WTC11 (cell line): ENCODE measurements around the gene ZC3H14. TPM values are rescaled to one million over a fixed set of nuclear protein-coding genes. Genes with fewer than 3 reads are reported as not detected.
A peak's percentile ranks its signal among the peaks of the same experiment; 100 is the strongest.

ENCODE experiments used
- ATAC-seq: fragments of 200-7000 bp; cut with Tn5 transposase; 2 replicates; pipeline ENCODE4 v1.10.0; 2021; ENCODE audit warnings: mild to moderate bottlenecking, moderate library complexity
- CTCF ChIA-PET: fragments of 300-600 bp; sonication (Branson Sonifier 250); formaldehyde crosslinking; loops from one replicate; lab custom pipeline; 2021; ENCODE audit warnings: antibody characterized with exemption; lab: Charles Lee
- POLR2A ChIA-PET: fragments of 350-600 bp; sonication (Branson Sonifier 250); formaldehyde crosslinking; loops from one replicate; lab custom pipeline; 2021; ENCODE audit warnings: antibody characterized with exemption; lab: Charles Lee
- DNase-seq: peaks from one replicate; pipeline ENCODE4 v3.0.0; 2021; ENCODE audit warnings: low spot score
- H3K27ac Mint-ChIP-seq: 2 replicates; pipeline ENCODE4 v1.8.0; 2021; ENCODE audit warnings: mixed read lengths
- H3K27me3 Mint-ChIP-seq: 2 replicates; pipeline ENCODE4 v1.8.0; 2021; ENCODE audit warnings: low read depth, mild to moderate bottlenecking, moderate library complexity, mixed read lengths
- H3K36me3 Mint-ChIP-seq: 2 replicates; pipeline ENCODE4 v1.8.0; 2021; ENCODE audit warnings: mixed read lengths
- H3K4me1 Mint-ChIP-seq: 2 replicates; pipeline ENCODE4 v1.8.0; 2022; ENCODE audit warnings: mixed read lengths
- H3K4me3 Mint-ChIP-seq: 2 replicates; pipeline ENCODE4 v1.8.0; 2021; ENCODE audit warnings: mild to moderate bottlenecking, moderate library complexity, mixed read lengths
- H3K9me3 Mint-ChIP-seq: 2 replicates; pipeline ENCODE4 v1.8.0; 2021; ENCODE audit warnings: mixed read lengths
- CREB1 ChIP-seq: sonication (generic); formaldehyde crosslinking; IDR thresholded peaks from 2 replicates; pipeline ENCODE4 v1.8.0; 2023; ENCODE audit warnings: mild to moderate bottlenecking, missing genetic modification reagents
- CREM ChIP-seq: sonication (generic); formaldehyde crosslinking; IDR thresholded peaks from 2 replicates; pipeline ENCODE4 v1.8.1; 2022; ENCODE audit warnings: mild to moderate bottlenecking, missing genetic modification reagents, moderate library complexity
- ESRRA ChIP-seq: sonication (generic); formaldehyde crosslinking; IDR thresholded peaks from 2 replicates; pipeline ENCODE4 v1.8.1; 2022; ENCODE audit warnings: mild to moderate bottlenecking, missing genetic modification reagents, borderline replicate concordance
- FOXJ3 ChIP-seq: sonication (generic); formaldehyde crosslinking; IDR thresholded peaks from 2 replicates; pipeline ENCODE4 v1.9.0; 2021; ENCODE audit warnings: missing genetic modification reagents, mild to moderate bottlenecking, borderline replicate concordance
- FOXK1 ChIP-seq: sonication (generic); formaldehyde crosslinking; IDR thresholded peaks from 2 replicates; pipeline ENCODE4 v1.8.0; 2022; ENCODE audit warnings: mild to moderate bottlenecking, moderate library complexity, missing genetic modification reagents
- GRHL2 ChIP-seq: fragments of 250-450 bp; sonication (Bioruptor Pico); IDR thresholded peaks from 2 replicates; pipeline ENCODE4 v1.8.0; 2022; ENCODE audit warnings: mild to moderate bottlenecking, moderate library complexity; ENCODE audit not compliant: insufficient replicate concordance, severe bottlenecking
- GTF2I ChIP-seq: fragments of 250-450 bp; sonication (Bioruptor Pico); conservative IDR thresholded peaks from 2 replicates; pipeline ENCODE4 v1.4.0; 2021; ENCODE audit warnings: mild to moderate bottlenecking
- HMGA2 ChIP-seq: fragments of 250-450 bp; sonication (Bioruptor Pico); IDR thresholded peaks from 2 replicates; pipeline ENCODE4 v1.4.0; 2021; ENCODE audit warnings: mild to moderate bottlenecking, moderate library complexity
- MYBL2 ChIP-seq: sonication (generic); formaldehyde crosslinking; IDR thresholded peaks from 2 replicates; pipeline ENCODE4 v1.8.1; 2023; ENCODE audit warnings: mild to moderate bottlenecking, moderate library complexity, missing genetic modification reagents
- OVOL2 ChIP-seq: fragments of 250-450 bp; sonication (Bioruptor Pico); IDR thresholded peaks from 2 replicates; pipeline ENCODE4 v1.9.0; 2021; ENCODE audit warnings: mild to moderate bottlenecking, borderline replicate concordance
- SMAD3 ChIP-seq: sonication (generic); formaldehyde crosslinking; IDR thresholded peaks from 2 replicates; pipeline ENCODE4 v1.8.0; 2022; ENCODE audit warnings: missing genetic modification reagents, mild to moderate bottlenecking, borderline replicate concordance
- TEAD1 ChIP-seq: sonication (generic); formaldehyde crosslinking; IDR thresholded peaks from 2 replicates; pipeline ENCODE4 v1.8.0; 2022; ENCODE audit warnings: mild to moderate bottlenecking, missing genetic modification reagents
- TEAD4 ChIP-seq: sonication (generic); formaldehyde crosslinking; IDR thresholded peaks from 2 replicates; pipeline ENCODE4 v1.8.0; 2022; ENCODE audit warnings: mild to moderate bottlenecking, missing genetic modification reagents
- TP53 ChIP-seq: sonication (generic); formaldehyde crosslinking; IDR thresholded peaks from 2 replicates; pipeline ENCODE4 v1.8.1; 2023; ENCODE audit warnings: mild to moderate bottlenecking, missing genetic modification reagents
- ZBTB21 ChIP-seq: sonication (generic); formaldehyde crosslinking; IDR thresholded peaks from 2 replicates; pipeline ENCODE4 v1.8.1; 2023; ENCODE audit warnings: mild to moderate bottlenecking, missing genetic modification reagents, borderline replicate concordance
- ZNF121 ChIP-seq: sonication (generic); formaldehyde crosslinking; IDR thresholded peaks from 2 replicates; pipeline ENCODE4 v1.8.0; 2023; ENCODE audit warnings: missing genetic modification reagents
- ZNF138 ChIP-seq: sonication (generic); formaldehyde crosslinking; conservative IDR thresholded peaks from 2 replicates; pipeline ENCODE4 v1.8.1; 2022; ENCODE audit warnings: mild to moderate bottlenecking, moderate library complexity, missing genetic modification reagents
- total RNA-seq: library from RNA; stranded (reverse); gene quantifications from 3 replicates; pipeline ENCODE4 v1.2.3, GENCODE V29; 2021
- TF ChIP-seq, protein P1 (sequence below): fragments of 200-600 bp; IDR thresholded peaks from 2 replicates; pipeline ENCODE4 v1.8.0; 2022; ENCODE audit warnings: antibody characterized with exemption
- TF ChIP-seq, protein P2 (sequence below): sonication (generic); formaldehyde crosslinking; IDR thresholded peaks from 2 replicates; pipeline ENCODE4 v1.8.1; 2023; ENCODE audit warnings: mild to moderate bottlenecking, missing genetic modification reagents, moderate library complexity
- TF ChIP-seq, protein P3 (sequence below): sonication (generic); formaldehyde crosslinking; IDR thresholded peaks from 2 replicates; pipeline ENCODE4 v1.8.0; 2023; ENCODE audit warnings: mild to moderate bottlenecking, missing genetic modification reagents
- TF ChIP-seq, protein P4 (sequence below): sonication (generic); formaldehyde crosslinking; IDR thresholded peaks from 2 replicates; pipeline ENCODE4 v1.8.1; 2022; ENCODE audit warnings: low read depth, mild to moderate bottlenecking, moderate library complexity, missing genetic modification reagents, borderline replicate concordance
- TF ChIP-seq, protein P5 (sequence below): sonication (generic); formaldehyde crosslinking; IDR thresholded peaks from 2 replicates; pipeline ENCODE4 v1.8.1; 2023; ENCODE audit warnings: mild to moderate bottlenecking, missing genetic modification reagents
- TF ChIP-seq, protein P6 (sequence below): fragments of 250-450 bp; sonication (Bioruptor Pico); IDR thresholded peaks from 2 replicates; pipeline ENCODE4 v2.1.2; 2022; ENCODE audit warnings: mild to moderate bottlenecking, moderate library complexity

Gene ZC3H14
- total RNA-seq, 1 experiment from 2014 or later, result 64.9 TPM

DNA sequence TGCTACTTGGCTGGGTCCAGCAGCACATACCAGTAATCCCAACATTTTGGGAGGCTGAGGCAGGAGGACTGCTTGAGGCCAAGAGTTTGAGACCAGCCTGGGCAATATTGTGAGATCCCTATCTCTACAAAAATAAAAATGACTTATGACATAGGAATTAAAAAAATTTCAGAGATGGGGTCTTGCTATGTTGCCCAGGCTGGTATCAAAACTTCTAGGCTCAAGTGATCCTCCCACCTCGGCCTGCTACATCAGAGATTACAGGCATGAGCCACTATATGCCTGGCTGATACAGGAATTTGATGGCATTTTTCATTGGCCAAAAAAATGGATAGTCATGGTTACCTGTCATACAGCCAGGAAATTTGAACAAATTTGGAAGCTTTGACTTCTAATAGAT lies 54.6 kb downstream of the ZC3H14 start:
- Mint-ChIP-seq H3K27me3 (no peaks in the 10 kb centered on the region), H3K27ac (no peak overlapping the region), H3K36me3 (peaks cover 6% of the 10 kb centered on the region; the same call in 1 of the 2 replicates), H3K9me3 (no peaks in the 10 kb centered on the region), H3K4me3 (no peak overlapping the region), H3K4me1 (peaks cover 23% of the 10 kb centered on the region)
- no peak for TF ChIP-seq ZNF138 (CRISPR knock-in tag)
- peak; percentile 92 for TF ChIP-seq ZNF121 (CRISPR knock-in tag)
- TF ChIP-seq GTF2I (CRISPR knock-in tag), result peak; percentile 63; the same call in 1 of the 2 replicates
- no peak for ATAC-seq
- no peak for DNase-seq
- ChIA-PET POLR2A (no interaction called here), CTCF (no interaction called here)

DNA sequence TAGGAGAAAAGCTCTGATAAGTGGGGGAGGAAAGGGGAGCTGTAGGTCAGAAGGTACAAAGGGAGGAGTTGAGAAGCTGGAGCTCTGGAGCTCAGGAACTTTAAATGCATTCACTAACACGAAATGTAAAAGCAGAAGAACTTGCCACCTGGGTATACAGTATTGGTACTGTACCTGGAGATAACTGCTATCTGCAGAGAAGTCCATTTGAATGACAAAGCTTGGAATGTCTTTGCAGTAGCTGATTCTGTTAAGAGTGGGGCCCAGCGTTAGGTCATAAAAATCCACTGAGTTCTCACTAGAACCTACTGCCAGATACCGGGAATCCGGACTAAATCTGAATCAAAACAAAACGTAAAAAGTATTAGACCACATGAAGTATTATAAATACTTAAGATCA lies 55.6 kb downstream of the ZC3H14 start:
- H3K27ac Mint-ChIP-seq, result peak overlapping the region; percentile 58; the same call in 1 of the 2 replicates
- TF ChIP-seq, protein P1, sequence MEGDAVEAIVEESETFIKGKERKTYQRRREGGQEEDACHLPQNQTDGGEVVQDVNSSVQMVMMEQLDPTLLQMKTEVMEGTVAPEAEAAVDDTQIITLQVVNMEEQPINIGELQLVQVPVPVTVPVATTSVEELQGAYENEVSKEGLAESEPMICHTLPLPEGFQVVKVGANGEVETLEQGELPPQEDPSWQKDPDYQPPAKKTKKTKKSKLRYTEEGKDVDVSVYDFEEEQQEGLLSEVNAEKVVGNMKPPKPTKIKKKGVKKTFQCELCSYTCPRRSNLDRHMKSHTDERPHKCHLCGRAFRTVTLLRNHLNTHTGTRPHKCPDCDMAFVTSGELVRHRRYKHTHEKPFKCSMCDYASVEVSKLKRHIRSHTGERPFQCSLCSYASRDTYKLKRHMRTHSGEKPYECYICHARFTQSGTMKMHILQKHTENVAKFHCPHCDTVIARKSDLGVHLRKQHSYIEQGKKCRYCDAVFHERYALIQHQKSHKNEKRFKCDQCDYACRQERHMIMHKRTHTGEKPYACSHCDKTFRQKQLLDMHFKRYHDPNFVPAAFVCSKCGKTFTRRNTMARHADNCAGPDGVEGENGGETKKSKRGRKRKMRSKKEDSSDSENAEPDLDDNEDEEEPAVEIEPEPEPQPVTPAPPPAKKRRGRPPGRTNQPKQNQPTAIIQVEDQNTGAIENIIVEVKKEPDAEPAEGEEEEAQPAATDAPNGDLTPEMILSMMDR, result no peak
- TF ChIP-seq, protein P2, sequence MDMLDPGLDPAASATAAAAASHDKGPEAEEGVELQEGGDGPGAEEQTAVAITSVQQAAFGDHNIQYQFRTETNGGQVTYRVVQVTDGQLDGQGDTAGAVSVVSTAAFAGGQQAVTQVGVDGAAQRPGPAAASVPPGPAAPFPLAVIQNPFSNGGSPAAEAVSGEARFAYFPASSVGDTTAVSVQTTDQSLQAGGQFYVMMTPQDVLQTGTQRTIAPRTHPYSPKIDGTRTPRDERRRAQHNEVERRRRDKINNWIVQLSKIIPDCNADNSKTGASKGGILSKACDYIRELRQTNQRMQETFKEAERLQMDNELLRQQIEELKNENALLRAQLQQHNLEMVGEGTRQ (CRISPR knock-in tag), result no peak
- TF ChIP-seq, protein P3, sequence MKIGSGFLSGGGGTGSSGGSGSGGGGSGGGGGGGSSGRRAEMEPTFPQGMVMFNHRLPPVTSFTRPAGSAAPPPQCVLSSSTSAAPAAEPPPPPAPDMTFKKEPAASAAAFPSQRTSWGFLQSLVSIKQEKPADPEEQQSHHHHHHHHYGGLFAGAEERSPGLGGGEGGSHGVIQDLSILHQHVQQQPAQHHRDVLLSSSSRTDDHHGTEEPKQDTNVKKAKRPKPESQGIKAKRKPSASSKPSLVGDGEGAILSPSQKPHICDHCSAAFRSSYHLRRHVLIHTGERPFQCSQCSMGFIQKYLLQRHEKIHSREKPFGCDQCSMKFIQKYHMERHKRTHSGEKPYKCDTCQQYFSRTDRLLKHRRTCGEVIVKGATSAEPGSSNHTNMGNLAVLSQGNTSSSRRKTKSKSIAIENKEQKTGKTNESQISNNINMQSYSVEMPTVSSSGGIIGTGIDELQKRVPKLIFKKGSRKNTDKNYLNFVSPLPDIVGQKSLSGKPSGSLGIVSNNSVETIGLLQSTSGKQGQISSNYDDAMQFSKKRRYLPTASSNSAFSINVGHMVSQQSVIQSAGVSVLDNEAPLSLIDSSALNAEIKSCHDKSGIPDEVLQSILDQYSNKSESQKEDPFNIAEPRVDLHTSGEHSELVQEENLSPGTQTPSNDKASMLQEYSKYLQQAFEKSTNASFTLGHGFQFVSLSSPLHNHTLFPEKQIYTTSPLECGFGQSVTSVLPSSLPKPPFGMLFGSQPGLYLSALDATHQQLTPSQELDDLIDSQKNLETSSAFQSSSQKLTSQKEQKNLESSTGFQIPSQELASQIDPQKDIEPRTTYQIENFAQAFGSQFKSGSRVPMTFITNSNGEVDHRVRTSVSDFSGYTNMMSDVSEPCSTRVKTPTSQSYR, result no peak
- TF ChIP-seq TEAD4, result 0 out of 2 replicates have a peak, but pooled peaks have one; percentile 54
- no peak for TF ChIP-seq FOXJ3
- no peak for TF ChIP-seq GRHL2
- no peak for TF ChIP-seq TP53 (CRISPR knock-in tag)
- no peak for TF ChIP-seq CREB1 (CRISPR knock-in tag)
- TF ChIP-seq OVOL2 (CRISPR knock-in tag), result no peak
- TF ChIP-seq HMGA2 (CRISPR knock-in tag), result no peak
- TF ChIP-seq, protein P4, sequence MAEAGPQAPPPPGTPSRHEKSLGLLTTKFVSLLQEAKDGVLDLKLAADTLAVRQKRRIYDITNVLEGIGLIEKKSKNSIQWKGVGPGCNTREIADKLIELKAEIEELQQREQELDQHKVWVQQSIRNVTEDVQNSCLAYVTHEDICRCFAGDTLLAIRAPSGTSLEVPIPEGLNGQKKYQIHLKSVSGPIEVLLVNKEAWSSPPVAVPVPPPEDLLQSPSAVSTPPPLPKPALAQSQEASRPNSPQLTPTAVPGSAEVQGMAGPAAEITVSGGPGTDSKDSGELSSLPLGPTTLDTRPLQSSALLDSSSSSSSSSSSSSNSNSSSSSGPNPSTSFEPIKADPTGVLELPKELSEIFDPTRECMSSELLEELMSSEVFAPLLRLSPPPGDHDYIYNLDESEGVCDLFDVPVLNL (CRISPR knock-in tag), result no peak
- peak; percentile 70; the same call in 1 of the 2 replicates for TF ChIP-seq TEAD1 (CRISPR knock-in tag)
- H3K4me1 Mint-ChIP-seq, result peaks cover 23% of the 10 kb centered on the region
- no peaks in the 10 kb centered on the region for H3K9me3 Mint-ChIP-seq
- DNase-seq (no peak), ATAC-seq (peak; percentile 89)
- peaks cover 5% of the 10 kb centered on the region; the same call in 1 of the 2 replicates for H3K36me3 Mint-ChIP-seq
- no peak overlapping the region for H3K4me3 Mint-ChIP-seq
- CTCF ChIA-PET, result interaction anchor here (0.8 to 0.9 kb wide), 3 partner anchors 8 to 429 kb away, joined by 3 read pairs; no protein-coding TSS in a partner anchor
- POLR2A ChIA-PET, result no interaction called here
- no peaks in the 10 kb centered on the region for H3K27me3 Mint-ChIP-seq

DNA sequence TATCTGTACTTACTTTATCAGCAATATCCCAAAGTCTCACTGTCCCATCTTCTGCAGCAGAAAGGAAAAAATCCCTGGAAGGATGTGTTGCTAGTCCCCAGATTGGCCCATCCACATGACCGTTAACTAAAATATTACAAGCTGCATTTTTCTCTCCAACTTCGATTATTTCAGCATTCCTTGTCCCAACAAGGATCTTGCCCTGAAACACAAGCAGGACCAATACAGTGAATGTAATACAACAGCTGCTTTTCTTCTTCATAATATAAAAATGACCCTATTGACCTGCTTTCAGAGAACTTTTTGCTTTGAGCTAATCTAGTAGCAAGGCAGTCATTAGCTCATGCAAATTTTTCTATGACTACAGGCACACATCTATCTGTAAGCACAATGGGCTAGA lies 58.3 kb downstream of the ZC3H14 start:
- ChIA-PET CTCF (no interaction called here), POLR2A (no interaction called here)
- no peak overlapping the region for H3K4me3 Mint-ChIP-seq
- no peak for ATAC-seq
- DNase-seq, result no peak
- H3K27ac Mint-ChIP-seq, result peak overlapping the region; percentile 66; the same call in 1 of the 2 replicates
- H3K27me3 Mint-ChIP-seq, result no peaks in the 10 kb centered on the region
- no peaks in the 10 kb centered on the region for H3K9me3 Mint-ChIP-seq
- peaks cover 21% of the 10 kb centered on the region for H3K4me1 Mint-ChIP-seq
- H3K36me3 Mint-ChIP-seq, result peaks cover 4% of the 10 kb centered on the region; the same call in 1 of the 2 replicates
- no peak for TF ChIP-seq TP53 (CRISPR knock-in tag)
- no peak for TF ChIP-seq SMAD3 (CRISPR knock-in tag)
- no peak for TF ChIP-seq MYBL2 (CRISPR knock-in tag)
- TF ChIP-seq ESRRA (CRISPR knock-in tag), result no peak
- no peak for TF ChIP-seq TEAD1 (CRISPR knock-in tag)
- no peak for TF ChIP-seq ZBTB21 (CRISPR knock-in tag)
- TF ChIP-seq TEAD4, result no peak
- no peak for TF ChIP-seq ZNF138 (CRISPR knock-in tag)
- TF ChIP-seq, protein P5, sequence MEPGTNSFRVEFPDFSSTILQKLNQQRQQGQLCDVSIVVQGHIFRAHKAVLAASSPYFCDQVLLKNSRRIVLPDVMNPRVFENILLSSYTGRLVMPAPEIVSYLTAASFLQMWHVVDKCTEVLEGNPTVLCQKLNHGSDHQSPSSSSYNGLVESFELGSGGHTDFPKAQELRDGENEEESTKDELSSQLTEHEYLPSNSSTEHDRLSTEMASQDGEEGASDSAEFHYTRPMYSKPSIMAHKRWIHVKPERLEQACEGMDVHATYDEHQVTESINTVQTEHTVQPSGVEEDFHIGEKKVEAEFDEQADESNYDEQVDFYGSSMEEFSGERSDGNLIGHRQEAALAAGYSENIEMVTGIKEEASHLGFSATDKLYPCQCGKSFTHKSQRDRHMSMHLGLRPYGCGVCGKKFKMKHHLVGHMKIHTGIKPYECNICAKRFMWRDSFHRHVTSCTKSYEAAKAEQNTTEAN (CRISPR knock-in tag), result no peak
- no peak for TF ChIP-seq CREM (CRISPR knock-in tag)
- TF ChIP-seq, protein P6, sequence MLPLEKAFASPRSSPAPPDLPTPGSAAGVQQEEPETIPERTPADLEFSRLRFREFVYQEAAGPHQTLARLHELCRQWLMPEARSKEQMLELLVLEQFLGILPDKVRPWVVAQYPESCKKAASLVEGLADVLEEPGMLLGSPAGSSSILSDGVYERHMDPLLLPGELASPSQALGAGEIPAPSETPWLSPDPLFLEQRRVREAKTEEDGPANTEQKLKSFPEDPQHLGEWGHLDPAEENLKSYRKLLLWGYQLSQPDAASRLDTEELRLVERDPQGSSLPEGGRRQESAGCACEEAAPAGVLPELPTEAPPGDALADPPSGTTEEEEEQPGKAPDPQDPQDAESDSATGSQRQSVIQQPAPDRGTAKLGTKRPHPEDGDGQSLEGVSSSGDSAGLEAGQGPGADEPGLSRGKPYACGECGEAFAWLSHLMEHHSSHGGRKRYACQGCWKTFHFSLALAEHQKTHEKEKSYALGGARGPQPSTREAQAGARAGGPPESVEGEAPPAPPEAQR (CRISPR knock-in tag), result no peak
- no peak for TF ChIP-seq FOXK1 (CRISPR knock-in tag)
